ENCODE measurements around the gene WDR88.

WDR88 gene

GRCh38 chr19:33203529-33203928 is 71.6 kb downstream of the WDR88 start:
- H3K27me3 ChIP-seq (replicated peaks), result no peaks in the 10 kb centered on the region
- DNase-seq, result no peak
- peaks cover 8% of the 10 kb centered on the region for H3K36me3 ChIP-seq (replicated peaks)
- no peak overlapping the region for H3K27ac ChIP-seq
- H3K4me3 ChIP-seq (ENCODE audit: low read depth, low read length), result no peak overlapping the region
- TF ChIP-seq CTCF (IDR thresholded peaks at IDR 0.05; ENCODE audit: low read depth, low read length, missing control alignments), result no peak
- in situ Hi-C loops (cut with HindIII; ENCODE audit: low pct_ligation_motif_present, low sequenced_read_pairs), result no loop called here

- H3K27me3 ChIP-seq (replicated peaks), result no peaks in the 10 kb centered on the region
- no peak for TF ChIP-seq CTCF (IDR thresholded peaks at IDR 0.05; ENCODE audit: low read depth, low read length, missing control alignments)
- H3K4me3 ChIP-seq (ENCODE audit: low read depth, low read length), result no peak overlapping the region
- no peak for DNase-seq
- in situ Hi-C loops (cut with HindIII; ENCODE audit: low pct_ligation_motif_present, low sequenced_read_pairs), result no loop called here
- H3K27ac ChIP-seq, result no peak overlapping the region
- H3K36me3 ChIP-seq (replicated peaks), result peaks cover 8% of the 10 kb centered on the region
Measured at GRCh38 chr19:33204136-33204973, 72.4 kb downstream of the WDR88 start.

- Histone ChIP-seq H3K27me3 (replicated peaks) (no peaks in the 10 kb centered on the region), H3K4me3 (ENCODE audit: low read depth, low read length) (no peak overlapping the region), H3K36me3 (replicated peaks) (peaks cover 8% of the 10 kb centered on the region), H3K27ac (no peak overlapping the region)
- TF ChIP-seq CTCF (IDR thresholded peaks at IDR 0.05; ENCODE audit: low read depth, low read length, missing control alignments), result no peak
- DNase-seq, result no peak
- in situ Hi-C loops (cut with HindIII; ENCODE audit: low pct_ligation_motif_present, low sequenced_read_pairs), result no loop called here
Measured at GRCh38 chr19:33205110-33205509, 73.2 kb downstream of the WDR88 start.

GRCh38 chr19:33205531-33206260 is 73.8 kb downstream of the WDR88 start:
- Histone ChIP-seq H3K27ac (no peak overlapping the region), H3K4me3 (ENCODE audit: low read depth, low read length) (no peak overlapping the region), H3K27me3 (replicated peaks) (no peaks in the 10 kb centered on the region), H3K36me3 (replicated peaks) (peaks cover 8% of the 10 kb centered on the region)
- no peak for DNase-seq
- no peak for TF ChIP-seq CTCF (IDR thresholded peaks at IDR 0.05; ENCODE audit: low read depth, low read length, missing control alignments)
- in situ Hi-C loops (cut with HindIII; ENCODE audit: low pct_ligation_motif_present, low sequenced_read_pairs), result no loop called here

- H3K4me3 ChIP-seq (ENCODE audit: low read depth, low read length), result no peak overlapping the region
- peaks cover 8% of the 10 kb centered on the region for H3K36me3 ChIP-seq (replicated peaks)
- DNase-seq, result no peak
- in situ Hi-C loops (cut with HindIII; ENCODE audit: low pct_ligation_motif_present, low sequenced_read_pairs), result no loop called here
- TF ChIP-seq CTCF (IDR thresholded peaks at IDR 0.05; ENCODE audit: low read depth, low read length, missing control alignments), result no peak
- H3K27ac ChIP-seq, result no peak overlapping the region
- no peaks in the 10 kb centered on the region for H3K27me3 ChIP-seq (replicated peaks)
Measured at GRCh38 chr19:33206261-33207039, 74.5 kb downstream of the WDR88 start.
